Lower lobe of right lung (tissue), 2 donors: ENCODE results near the gene LRRC71. TPM values are rescaled to one million over a fixed set of nuclear protein-coding genes. Genes with fewer than 3 reads are reported as not detected.
A peak's percentile ranks its signal among the peaks of the same experiment; 100 is the strongest.

ENCODE experiments used
- ATAC-seq, 2 donors: fragments of 200-7000 bp; cut with Tn5 transposase; one replicate each; pipeline ENCODE4 v1.9.1; 2020 to 2022; ENCODE audit warnings: mild to moderate bottlenecking in 2 of 2, moderate library complexity in 2 of 2
- DNase-seq: peaks from one replicate; pipeline ENCODE4 v3.0.0-alpha.2; 2020
- H3K27ac ChIP-seq: fragments of 200-600 bp; one replicate; pipeline ENCODE4 v1.8.0; 2022
- H3K27me3 ChIP-seq: fragments of 200-600 bp; one replicate; pipeline ENCODE4 v1.8.0; 2022; ENCODE audit warnings: low read depth
- H3K36me3 ChIP-seq: fragments of 200-600 bp; one replicate; pipeline ENCODE4 v1.8.0; 2022; ENCODE audit warnings: mild to moderate bottlenecking
- H3K4me1 ChIP-seq: fragments of 200-600 bp; one replicate; pipeline ENCODE4 v1.8.0; 2022
- H3K4me3 ChIP-seq: fragments of 200-600 bp; one replicate; pipeline ENCODE4 v1.8.0; 2022; ENCODE audit warnings: mild to moderate bottlenecking
- H3K9me3 ChIP-seq: fragments of 200-600 bp; one replicate; pipeline ENCODE4 v1.8.0; 2022
- CTCF ChIP-seq: fragments of 200-600 bp; IDR thresholded peaks from one replicate; pipeline ENCODE4 v1.8.0; 2022; ENCODE audit warnings: antibody characterized with exemption, mild to moderate bottlenecking
- intact Hi-C: fragments of 100-400 bp; cut with DNase I; formaldehyde crosslinking; loops from one replicate; pipeline ENCODE4 v1.11.0; 2022
- total RNA-seq: library from RNA; stranded (reverse); fragmentation: NEBNext Ultra II Directional; extraction: Animal tissue kit (Norgen Biotek cat#: 25700); gene quantifications from one replicate; pipeline ENCODE4 v1.2.1, GENCODE V29; 2021
- donor health status: DM: no; HTN: yes; CAD: no; lungs with severe emphysema.

Gene LRRC71
- total RNA-seq, 1 donor from 2014 or later, result 5.3 TPM

DNA sequence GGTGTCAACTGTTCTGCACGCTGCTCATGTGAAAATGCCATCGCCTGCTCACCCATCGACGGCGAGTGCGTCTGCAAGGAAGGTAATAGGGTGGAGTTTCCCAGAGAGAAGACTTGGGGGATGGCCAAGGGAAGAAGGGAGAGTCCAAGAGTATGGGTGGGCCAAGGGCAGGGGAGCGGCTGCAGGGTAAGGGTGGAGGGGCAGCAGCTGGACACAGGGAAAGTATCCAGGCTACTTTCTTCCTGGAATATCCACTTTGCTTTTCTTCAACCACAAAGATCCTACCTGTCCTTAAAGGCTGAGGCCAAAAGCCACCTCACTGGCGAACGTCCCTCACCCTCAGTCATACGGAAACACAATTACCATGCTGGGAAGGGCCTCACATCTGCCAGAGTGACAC is 11.5 kb upstream of the LRRC71 start:
- H3K27me3 ChIP-seq, result peaks cover 10% of the 10 kb centered on the region
- peaks cover 17% of the 10 kb centered on the region for H3K4me1 ChIP-seq
- intact Hi-C loops, result no loop called here
- no peaks in the 10 kb centered on the region for H3K9me3 ChIP-seq
- no peak for DNase-seq
- peaks cover 49% of the 10 kb centered on the region for H3K36me3 ChIP-seq
- no peak overlapping the region for H3K27ac ChIP-seq
- no peak overlapping the region for H3K4me3 ChIP-seq
- no peak for ATAC-seq
- TF ChIP-seq CTCF, result no peak

- H3K9me3 ChIP-seq, result no peaks in the 10 kb centered on the region
- intact Hi-C loops, result no loop called here
- DNase-seq, result peak; percentile 39
Observed at GRCh38 chr1:156909671-156910070, 10.8 kb upstream of the LRRC71 start.

DNA sequence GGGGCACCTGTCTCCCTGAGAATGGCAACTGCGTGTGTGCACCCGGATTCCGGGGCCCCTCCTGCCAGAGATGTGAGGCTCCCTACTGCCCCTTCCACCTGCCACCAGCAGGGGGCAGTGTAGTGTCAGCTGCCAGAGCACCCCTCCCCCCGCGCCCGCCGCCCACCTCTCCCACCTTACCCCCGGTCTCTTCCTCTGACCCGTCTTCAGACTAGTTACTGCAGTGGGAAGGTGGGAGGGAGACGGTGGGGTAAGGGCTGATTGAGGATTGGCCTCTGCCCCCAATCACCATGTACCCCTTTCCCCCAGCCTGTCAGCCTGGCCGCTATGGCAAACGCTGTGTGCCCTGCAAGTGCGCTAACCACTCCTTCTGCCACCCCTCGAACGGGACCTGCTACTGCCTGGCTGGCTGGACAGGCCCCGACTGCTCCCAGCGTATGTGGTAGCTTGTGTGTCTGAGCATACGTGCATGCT is 10.1 kb upstream of the LRRC71 start:
- no peak overlapping the region for H3K27ac ChIP-seq
- peak; percentile 39 to 50 for ATAC-seq
- TF ChIP-seq CTCF, result peak; percentile 88
- H3K4me1 ChIP-seq, result peaks cover 13% of the 10 kb centered on the region
- no peaks in the 10 kb centered on the region for H3K9me3 ChIP-seq
- H3K27me3 ChIP-seq, result peaks cover 10% of the 10 kb centered on the region
- DNase-seq, result peak; percentile 62
- H3K4me3 ChIP-seq, result no peak overlapping the region
- intact Hi-C loops, result no loop called here
- peaks cover 62% of the 10 kb centered on the region for H3K36me3 ChIP-seq

More at GRCh38 chr1:156909671-156910070, 10.8 kb upstream of the LRRC71 start:
- peaks cover 10% of the 10 kb centered on the region for H3K27me3 ChIP-seq
- no peak overlapping the region for H3K27ac ChIP-seq
- ATAC-seq, result no peak
- H3K36me3 ChIP-seq, result peaks cover 56% of the 10 kb centered on the region
- H3K4me3 ChIP-seq, result no peak overlapping the region
- peaks cover 13% of the 10 kb centered on the region for H3K4me1 ChIP-seq
- no peak for TF ChIP-seq CTCF

DNA sequence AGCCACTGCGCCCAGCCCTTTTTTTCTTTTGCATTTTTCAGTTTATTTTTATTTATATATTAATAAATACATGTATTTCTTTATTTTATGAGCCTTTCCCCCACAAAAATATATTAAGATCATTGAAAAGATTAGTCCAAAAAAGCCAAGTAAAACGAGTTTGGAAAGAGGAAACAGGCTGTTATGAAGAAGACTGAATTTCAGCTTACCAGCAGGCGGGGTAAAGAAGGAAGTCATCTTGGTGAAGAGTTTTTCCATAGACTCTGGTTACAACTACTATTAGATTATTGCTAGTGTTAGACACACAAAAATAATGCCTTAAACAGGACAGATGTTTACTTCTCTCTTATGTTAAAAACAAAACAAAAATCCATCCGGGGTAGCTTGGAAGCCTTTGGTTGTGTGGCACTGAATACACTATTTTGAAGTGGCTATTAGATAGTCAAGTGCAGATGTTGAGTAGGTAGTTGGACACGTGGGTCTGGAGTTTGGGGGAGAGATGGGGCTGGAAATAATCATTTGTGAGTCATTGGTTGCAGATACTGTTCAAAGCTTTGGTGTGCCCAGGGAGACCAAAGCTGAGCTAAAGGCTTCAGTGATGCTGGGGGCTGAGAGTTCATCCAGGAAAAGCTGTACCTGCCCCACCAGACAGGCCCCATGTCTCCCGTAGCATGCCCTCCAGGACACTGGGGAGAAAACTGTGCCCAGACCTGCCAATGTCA is 8.7 kb upstream of the LRRC71 start:
- Histone ChIP-seq H3K27ac (no peak overlapping the region), H3K4me1 (peaks cover 12% of the 10 kb centered on the region), H3K9me3 (no peaks in the 10 kb centered on the region), H3K27me3 (peaks cover 10% of the 10 kb centered on the region), H3K4me3 (no peak overlapping the region), H3K36me3 (peaks cover 64% of the 10 kb centered on the region)
- ATAC-seq (no peak), DNase-seq (no peak)
- no peak for TF ChIP-seq CTCF
- intact Hi-C loops, result no loop called here

- Histone ChIP-seq H3K4me3 (no peak overlapping the region), H3K27me3 (peaks cover 10% of the 10 kb centered on the region), H3K27ac (no peak overlapping the region), H3K4me1 (peaks cover 6% of the 10 kb centered on the region), H3K9me3 (no peaks in the 10 kb centered on the region), H3K36me3 (peaks cover 65% of the 10 kb centered on the region)
- intact Hi-C loops, result no loop called here
- DNase-seq, result peak; percentile 25
- no peak for TF ChIP-seq CTCF
- no peak for ATAC-seq
Observed at GRCh38 chr1:156912310-156912709, 8.1 kb upstream of the LRRC71 start.
